ENCODE measurements around the gene RNGTT. TPM values are rescaled to one million over a fixed set of nuclear protein-coding genes. Genes with fewer than 3 reads are reported as not detected.
"Not testable (repeated sequence)": the region's sequence is repeated elsewhere in the genome, so short reads cannot be mapped to it uniquely, and the experiment has no call there.

Gene RNGTT
- total RNA-seq, result 7.6 TPM
- long read RNA-seq, full-length matches to known transcripts, result 11 of 16 reads
- long read RNA-seq, partial matches to known transcripts, result 4 of 16 reads
- long read RNA-seq, other reads (novel, unspliced or antisense), result 1 of 16 reads

DNA sequence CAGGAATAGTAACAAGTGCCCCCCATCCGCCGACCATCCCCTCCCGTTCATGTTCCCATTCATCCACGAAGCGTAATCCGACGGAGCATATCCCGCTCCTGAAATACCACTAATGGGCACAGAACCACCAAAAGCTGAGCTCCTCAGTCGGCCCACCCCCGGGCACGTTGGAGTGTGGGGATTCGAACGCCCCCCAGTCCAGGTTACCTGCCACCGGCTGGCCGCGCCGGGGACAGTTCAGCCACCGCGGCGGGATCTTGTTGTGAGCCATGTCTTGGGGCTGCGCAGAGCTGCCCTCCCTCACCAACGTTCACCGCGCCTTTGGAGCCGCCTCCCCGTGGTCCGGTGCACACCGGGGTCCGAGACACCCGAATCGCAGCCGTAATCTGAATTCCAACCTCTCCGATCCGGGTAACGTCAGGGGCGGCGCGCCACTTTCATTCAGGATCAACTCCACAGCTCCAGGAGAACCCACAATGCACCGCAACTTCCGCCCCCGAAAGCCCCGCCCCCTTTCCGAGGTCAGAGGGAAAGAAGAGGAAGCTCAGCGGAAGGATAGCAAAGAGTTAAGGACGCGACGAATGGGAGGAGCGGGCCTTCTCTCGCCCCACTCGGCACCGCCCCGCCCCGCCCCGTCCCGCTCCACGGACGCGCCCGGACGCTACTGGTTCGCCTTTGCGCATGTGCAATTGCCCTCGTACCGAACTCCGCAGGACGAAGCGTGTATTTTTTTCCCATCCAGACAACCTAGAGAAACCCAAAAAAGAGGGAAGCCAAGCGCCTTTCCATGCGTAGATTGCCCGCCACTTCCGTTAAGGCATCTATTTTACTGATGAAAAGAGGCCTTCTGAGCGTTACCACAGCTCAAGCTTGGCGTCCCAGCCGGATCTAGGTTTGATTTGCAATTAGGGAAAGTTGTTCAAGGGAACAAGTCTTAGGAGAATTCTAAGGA, at the start of gene RNGTT:
TSS of gene RNGTT (minus strand) at position 480 of the 952 bp plus-strand sequence. CDS start at position 271, 209 bp downstream.
- ATAC-seq (ENCODE audit: poor library complexity) (peak; percentile 100), DNase-seq (peak; percentile 100)
- intact Hi-C loops (cut with DNase I), result no loop called here

DNA sequence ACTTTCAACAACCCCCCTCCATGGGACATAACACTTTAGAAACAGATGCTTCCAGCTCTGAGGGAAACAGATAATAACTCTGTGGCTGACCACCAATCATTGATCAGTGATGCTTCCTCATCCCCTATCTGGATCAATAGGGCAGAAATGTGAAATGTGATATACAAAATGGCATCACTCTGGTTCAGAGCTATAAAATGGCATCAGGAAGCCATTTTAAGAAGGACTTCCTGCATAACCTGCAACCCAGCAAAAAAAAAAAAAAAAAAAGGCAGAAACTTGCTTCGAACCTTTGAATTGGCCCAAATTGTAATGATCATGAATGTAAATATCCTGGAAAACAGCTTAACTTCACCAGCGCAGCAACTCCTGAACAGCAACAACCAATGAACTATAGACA, 48.0 kb upstream of the RNGTT start:
- DNase-seq (no peak), ATAC-seq (ENCODE audit: poor library complexity) (no peak)
- intact Hi-C loops (cut with DNase I), result no loop called here

DNA sequence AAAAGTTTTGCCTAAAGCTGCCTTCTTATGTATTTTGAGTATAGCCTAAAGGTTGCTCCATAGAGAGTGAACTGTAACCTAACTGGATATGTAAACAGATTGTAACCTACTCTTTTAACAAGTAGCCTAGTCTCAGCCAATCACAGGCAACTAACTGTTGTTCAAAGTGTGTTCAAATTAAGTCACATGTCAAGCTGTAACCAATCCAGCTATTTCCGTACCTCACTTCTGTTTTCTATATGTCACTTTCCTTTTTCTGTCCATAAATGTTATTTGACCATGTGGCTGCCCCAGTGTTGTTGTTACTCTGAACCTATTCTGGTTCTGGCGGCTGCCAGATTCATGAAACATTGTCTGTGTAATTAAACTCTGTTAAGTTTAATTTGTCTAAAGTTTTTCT, 47.4 kb upstream of the RNGTT start:
- intact Hi-C loops (cut with DNase I), result no loop called here
- DNase-seq, result no peak
- ATAC-seq (ENCODE audit: poor library complexity), result no peak

DNA sequence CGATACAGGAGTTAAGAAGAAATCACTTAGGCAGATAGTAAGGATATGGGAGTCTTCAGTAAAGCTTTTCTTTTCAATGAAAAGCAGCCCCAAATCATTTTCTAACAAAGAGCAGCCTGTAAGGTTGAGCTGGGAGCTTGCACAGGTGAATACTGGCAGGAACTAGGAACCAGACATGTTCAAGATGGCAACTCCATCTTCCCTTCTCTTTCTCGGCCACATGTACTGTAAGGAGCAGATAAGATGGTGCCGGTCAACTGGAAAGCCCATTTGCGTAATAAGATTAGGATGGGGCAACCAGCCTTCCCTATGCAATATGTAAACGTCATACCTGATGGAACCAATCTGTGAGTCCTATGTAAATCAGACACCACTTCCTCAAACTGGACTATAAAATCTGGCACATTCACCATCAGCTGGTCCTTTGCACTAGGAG, 46.2 kb upstream of the RNGTT start:
- intact Hi-C loops (cut with DNase I), result no loop called here
- DNase-seq, result no peak
- ATAC-seq (ENCODE audit: poor library complexity), result no peak

DNA sequence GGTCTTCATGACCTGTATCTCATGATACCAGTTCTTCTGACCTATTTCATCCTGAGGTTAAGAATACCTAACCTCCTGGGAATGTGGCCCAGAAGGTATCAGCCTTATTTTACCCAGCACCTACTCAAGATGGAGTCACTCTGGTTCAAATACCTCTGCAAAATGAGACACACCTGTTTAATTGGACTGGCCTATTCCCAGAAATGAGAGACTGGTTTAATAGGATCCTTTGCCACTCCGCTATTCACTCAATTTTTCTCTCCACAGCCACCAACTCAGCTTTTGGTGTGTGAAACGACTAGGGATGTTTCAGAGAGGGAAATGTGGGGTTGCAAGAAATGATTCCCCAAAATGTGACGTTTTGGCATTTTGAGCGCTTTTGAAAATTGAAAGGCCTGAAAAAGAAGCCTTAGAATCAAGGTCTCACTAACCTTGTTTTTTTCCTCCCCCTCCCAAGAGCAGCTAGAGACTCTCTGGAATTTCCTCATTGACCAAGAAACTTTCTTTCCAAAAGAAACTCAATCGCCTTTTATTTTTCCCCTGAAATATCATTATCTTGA, 45.5 kb upstream of the RNGTT start:
- ATAC-seq (ENCODE audit: poor library complexity), result no peak
- DNase-seq, result no peak
- intact Hi-C loops (cut with DNase I), result no loop called here

DNA sequence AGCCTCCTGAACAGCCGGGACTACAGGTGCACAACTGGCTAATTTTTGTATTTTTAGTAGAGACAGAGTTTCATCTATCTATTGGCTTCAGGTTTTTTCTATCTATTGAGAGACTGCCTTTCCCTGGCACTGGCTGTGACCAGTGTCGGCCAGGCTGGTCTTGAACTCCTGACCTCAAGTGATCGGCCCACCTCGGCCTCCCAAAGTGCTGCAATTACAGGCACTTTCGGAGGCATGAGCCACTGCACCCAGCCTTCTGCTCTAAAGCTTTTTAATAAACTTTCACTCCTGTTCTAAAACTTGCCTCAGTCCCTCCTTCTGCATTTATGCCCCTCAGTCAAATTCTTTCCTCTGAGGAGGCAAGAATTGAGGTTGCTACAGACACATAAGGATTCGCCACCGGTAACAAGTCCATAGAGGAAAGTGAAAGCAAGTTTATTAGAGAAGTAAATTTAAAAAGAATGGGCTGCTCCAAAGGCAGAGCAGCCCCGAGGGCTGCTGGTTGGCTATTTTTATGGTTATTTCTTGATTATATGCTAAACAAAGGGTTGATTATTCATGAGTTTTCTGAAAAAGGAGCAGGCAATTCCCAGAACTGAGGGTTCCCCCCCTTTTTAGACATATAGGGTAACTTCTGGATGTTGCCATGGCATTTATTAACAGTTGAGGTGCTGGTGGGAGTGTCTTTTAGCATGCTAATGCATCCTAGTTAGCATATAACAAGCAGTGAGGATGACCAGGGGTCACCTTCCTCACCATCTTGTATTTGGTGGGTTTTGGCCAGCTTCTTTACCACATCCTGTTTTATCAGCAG, 44.8 kb upstream of the RNGTT start:
- no peak for ATAC-seq (ENCODE audit: poor library complexity)
- intact Hi-C loops (cut with DNase I), result no loop called here
- DNase-seq, result no peak

DNA sequence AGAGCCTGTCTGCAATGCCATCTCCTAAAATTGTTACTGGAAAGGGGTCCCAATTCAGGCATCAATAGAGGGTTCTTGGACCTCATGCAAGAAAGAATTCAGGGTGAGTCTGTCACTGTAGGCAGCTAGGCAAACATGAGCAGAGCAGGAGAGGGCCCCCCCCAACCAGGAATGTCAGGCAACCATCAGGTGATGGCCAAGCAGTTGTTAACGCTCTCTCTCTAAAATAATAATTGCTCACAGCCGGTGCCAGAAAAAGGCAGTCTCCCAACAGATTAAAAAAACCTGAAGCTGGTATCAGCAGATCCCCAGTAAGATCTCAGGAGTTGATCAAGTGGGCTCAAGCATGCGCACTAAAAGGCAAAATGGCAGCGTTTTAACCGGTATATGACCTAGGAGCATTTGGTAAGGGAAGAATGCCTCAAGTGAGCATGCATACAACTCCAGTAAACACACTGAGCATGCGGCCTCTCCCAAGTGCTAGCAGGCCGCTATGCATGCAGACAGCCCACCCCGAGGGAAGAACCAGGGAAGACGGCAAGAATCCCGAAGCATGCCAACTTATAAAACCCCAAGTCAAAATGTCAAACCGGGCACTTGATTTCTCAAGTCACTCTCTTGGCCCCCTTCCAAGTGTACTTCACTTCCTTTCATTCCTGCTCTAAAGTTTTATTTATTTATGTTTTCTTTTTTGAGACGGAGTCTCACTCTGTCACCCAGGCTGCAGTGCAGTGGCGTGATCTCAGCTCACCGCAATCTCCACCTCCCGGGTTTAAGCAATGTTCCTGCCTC, 44.0 kb upstream of the RNGTT start:
- ATAC-seq (ENCODE audit: poor library complexity) (no peak), DNase-seq (no peak)
- intact Hi-C loops (cut with DNase I), result no loop called here

DNA sequence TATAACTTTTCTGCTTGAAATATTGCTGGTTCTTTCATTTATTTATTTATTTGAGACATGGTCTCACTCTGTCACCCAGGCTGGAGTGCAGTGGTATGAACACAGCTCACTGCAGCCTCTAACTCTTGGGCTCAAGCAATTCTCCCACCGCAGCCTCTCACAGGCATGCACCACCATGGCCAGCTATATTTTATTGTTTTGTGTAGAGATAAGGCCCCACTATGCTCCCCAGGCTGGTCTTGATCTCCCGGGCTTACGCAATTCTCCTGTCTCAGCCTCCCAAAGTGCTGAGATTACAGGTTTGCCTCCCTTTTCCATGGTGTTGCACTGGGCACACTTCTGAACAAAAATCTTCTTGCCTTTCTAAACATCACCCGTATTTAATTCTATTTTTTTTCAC, 39.1 kb upstream of the RNGTT start:
- no peak for DNase-seq
- ATAC-seq (ENCODE audit: poor library complexity), result no peak
- intact Hi-C loops (cut with DNase I), result no loop called here

DNA sequence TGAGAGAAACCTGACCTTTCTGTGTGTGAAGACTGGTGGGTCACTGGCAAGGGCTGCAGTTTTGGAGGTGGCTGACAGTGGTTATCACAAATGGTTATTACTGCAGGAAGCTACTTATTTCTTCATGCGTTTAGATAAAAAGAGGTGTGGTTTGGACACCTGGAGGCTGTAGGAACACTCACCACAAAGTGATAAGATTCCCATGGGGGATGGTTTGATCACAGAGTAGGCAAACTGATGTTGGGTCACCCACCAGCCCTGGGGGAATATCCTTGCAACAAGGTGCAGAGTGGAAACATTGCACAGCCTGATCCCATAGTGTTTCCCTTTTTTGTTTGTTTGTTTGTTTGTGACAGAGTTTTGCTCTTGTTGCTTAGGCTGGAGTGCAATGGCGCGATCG, 33.9 kb upstream of the RNGTT start:
- intact Hi-C loops (cut with DNase I), result no loop called here

DNA sequence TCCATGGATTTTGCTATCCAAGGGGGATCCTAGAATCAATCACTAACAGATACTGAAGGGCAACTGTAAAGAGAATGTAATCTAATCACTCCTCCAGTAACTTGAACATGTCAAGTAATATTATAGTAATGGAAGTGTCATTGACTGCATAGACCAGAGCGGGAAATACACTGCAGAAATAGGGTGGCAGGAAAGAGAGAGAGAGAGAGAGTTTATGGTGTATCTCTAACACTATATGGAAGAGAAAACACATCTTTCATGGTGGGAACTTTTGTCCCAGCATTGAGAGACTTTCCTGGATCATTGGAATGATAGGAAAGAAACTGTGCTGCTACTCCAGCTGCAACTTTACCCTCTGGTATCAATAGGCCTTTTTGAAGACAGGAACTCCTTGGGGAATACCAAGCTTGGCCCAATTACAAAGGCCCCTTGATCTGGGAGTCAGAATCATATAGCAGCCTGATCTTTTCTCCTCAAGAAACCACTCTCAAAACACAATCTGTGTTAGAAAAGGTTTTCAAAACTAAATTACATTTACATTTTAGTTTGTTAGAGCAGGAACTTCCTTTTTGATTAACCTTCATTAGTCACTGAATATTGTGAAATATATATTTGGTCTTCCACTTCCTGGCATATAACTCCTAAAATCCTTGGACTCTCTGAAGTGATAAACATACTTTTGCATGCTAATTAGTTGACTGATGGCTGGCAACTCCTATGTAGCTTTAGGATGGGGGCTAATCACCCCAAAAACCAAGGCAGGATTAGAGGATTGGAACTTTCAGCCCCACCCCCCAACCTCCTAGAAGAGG, 29.5 kb upstream of the RNGTT start:
- no peak for DNase-seq
- intact Hi-C loops (cut with DNase I), result no loop called here
- no peak for ATAC-seq (ENCODE audit: poor library complexity)

More for the DNA sequence above, 33.9 kb upstream of the RNGTT start:
- no peak for DNase-seq
- no peak for ATAC-seq (ENCODE audit: poor library complexity)

DNA sequence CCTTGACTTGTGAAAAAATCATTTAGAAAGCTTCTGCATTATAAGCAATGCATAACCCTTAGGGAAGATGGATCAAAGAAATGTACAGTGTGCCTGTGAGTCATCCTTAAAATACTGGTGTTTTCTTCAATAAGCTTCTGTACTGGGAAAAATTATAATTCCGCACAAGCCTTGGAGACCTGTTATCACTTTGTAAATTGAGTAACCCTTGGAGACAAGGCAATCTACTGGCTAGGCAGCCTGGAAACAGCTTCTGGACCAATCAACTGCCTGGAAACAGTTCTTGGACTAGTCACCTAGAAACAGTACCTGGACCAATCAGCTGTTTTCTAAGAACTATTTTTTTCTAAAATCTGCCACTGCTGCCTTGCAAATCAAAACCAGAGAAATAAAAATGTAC, 25.8 kb upstream of the RNGTT start:
- ATAC-seq (ENCODE audit: poor library complexity) (no peak), DNase-seq (no peak)
- intact Hi-C loops (cut with DNase I), result loop anchor here (10.0 kb wide), 3 partner anchors 46 to 376 kb away; partner anchors contain the start of gene SRSF12

DNA sequence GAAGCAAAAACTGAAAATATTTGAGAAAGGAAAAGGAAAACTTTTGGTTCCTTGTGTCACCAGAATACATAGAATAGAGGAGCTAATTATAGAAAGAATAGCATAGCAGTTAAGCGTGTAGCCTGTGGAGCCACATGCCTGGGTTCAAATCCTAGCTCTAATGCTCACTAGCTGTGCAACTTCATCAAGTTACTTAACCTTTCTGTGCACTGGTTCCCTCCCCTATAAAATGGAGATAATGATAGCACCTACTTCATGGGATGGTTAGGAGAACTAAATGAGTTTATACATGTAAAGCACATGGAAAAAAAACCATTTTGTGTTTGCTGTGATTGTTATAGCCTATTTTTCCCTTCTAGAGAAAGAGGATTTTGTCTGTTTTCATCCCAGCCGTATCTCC, 24.5 kb upstream of the RNGTT start:
- ATAC-seq (ENCODE audit: poor library complexity) (no peak), DNase-seq (no peak)
- intact Hi-C loops (cut with DNase I), result loop anchor here (10.0 kb wide), 3 partner anchors 47 to 377 kb away; partner anchors contain the start of gene SRSF12

DNA sequence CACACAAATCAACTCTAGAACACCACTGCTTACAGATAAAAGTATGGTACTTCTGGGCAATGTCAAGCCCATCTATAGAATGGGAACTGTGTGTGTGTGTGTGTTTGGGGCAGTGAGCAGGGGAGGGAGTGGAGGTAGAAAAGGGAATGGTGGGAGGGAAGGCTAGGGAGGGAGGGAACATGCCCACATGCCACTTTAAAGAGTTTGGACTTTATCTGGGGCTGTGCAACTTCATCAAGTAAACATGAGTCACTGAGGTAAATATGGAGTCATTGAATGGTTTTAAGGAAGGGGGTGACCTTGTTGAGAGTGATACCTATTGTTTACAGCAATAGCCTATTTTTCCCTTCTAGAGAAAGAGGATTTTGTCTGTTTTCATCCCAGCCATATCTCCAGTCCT, 22.5 kb upstream of the RNGTT start:
- intact Hi-C loops (cut with DNase I), result loop anchor here (10.0 kb wide), 3 partner anchors 49 to 379 kb away; partner anchors contain the start of gene SRSF12
- no peak for DNase-seq
- no peak for ATAC-seq (ENCODE audit: poor library complexity)

DNA sequence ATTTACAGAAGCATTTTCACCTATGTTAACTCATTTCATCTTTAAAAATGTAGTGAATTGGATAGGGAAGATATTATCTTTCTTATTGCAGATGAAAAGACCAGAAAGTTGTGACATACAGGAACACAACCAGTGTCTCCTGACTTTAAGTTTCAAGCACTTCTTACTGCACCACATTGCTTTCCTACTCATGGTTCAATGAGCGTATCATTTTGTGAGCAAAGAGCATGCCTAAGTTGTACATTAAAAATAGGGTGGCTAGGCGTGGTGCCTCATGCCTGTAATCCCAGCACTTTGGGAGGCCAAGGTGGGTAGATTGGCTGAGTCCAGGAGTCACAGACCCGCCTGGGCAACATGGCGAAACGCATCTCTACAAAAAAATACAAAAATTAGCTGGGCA, 21.2 kb upstream of the RNGTT start:
- DNase-seq (no peak), ATAC-seq (ENCODE audit: poor library complexity) (no peak)
- intact Hi-C loops (cut with DNase I), result loop anchor here (5.0 to 10.0 kb wide), 4 partner anchors 50 to 380 kb away; partner anchors contain the start of gene SRSF12

DNA sequence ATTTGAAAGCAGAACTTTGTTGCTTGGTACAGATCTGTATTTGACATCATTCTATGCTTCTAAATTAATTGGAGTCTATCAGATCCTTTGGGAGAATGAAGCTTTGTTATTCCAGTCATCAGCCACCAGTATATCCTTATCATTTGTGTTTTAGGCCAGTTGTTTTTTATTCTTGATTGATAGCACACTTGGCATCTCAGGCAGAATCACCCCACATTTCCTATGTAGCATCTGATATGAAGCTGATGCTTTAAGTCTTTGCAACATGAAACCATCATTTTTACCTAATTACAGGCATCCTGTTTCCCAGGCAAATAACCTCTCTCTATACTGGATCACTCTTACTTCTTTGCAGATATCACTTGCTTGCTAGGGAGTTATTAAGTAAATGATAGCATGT, 20.7 kb upstream of the RNGTT start:
- intact Hi-C loops (cut with DNase I), result loop anchor here (5.0 to 10.0 kb wide), 4 partner anchors 51 to 381 kb away; partner anchors contain the start of gene SRSF12
- no peak for DNase-seq
- no peak for ATAC-seq (ENCODE audit: poor library complexity)

DNA sequence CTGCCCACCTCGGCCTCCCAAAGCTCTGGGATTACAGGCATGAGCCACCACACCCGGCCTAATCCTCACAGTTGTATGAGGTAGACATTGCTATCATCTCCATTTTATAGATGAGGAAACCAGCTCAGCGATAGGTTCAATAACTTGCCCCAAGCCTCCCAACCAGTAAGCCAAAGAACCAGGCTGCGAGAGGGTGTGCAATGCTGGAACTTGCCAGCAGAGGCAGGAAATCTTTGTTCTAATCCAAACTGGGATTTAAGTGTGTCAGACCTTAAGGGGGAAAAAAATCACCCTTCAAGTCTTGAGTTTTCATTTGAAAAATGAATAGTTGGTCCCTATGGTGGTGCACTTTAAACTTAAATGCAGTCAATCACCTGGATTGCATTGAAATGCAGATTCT, 20.1 kb upstream of the RNGTT start:
- intact Hi-C loops (cut with DNase I), result loop anchor here (5.0 to 10.0 kb wide), 4 partner anchors 51 to 381 kb away; partner anchors contain the start of gene SRSF12
- peak; percentile 83 for ATAC-seq (ENCODE audit: poor library complexity)

DNA sequence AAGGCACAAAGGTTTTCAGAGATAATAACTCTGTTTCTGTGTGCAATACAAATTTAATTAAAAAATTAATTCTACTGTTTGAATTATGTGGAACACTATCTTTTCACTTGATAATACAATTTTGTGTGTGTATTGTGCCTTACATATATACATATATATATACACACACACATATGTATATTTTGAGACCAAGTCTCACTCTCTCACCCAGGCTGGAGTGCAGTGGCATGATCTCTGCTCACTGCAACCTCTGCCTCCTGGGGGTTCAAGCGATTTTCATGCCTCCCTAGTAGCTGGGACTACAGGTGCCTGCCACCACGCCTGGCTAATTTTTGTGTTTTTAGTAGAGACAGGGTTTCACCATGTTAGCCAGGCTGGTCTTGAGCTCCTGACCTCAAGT, 19.7 kb upstream of the RNGTT start:
- DNase-seq; ATAC-seq (ENCODE audit: poor library complexity): not testable (repeated sequence)
- intact Hi-C loops (cut with DNase I), result loop anchor here (5.0 to 10.0 kb wide), 4 partner anchors 52 to 382 kb away; partner anchors contain the start of gene SRSF12

More for the DNA sequence above, 20.1 kb upstream of the RNGTT start:
- no peak for DNase-seq
